ENCODE results near the gene STH.
"Not testable (repeated sequence)": the region's sequence is repeated elsewhere in the genome, so short reads cannot be mapped to it uniquely, and the experiment has no call there.

STH gene

GRCh38 chr17:46007461-46007965, 8.5 kb downstream of the STH start:
- DNase-seq (ENCODE audit: low read depth): no peak

GRCh38 chr17:46008591-46008990, 9.5 kb downstream of the STH start:
- DNase-seq (ENCODE audit: low read depth): no peak

- DNase-seq (ENCODE audit: low read depth): no peak
Observed at GRCh38 chr17:46009681-46010596, 10.9 kb downstream of the STH start.

- DNase-seq (ENCODE audit: low read depth): no peak
Observed at GRCh38 chr17:46010597-46011186, 11.6 kb downstream of the STH start.

- no peak for DNase-seq (ENCODE audit: low read depth)
Observed at GRCh38 chr17:46011711-46012505, 12.9 kb downstream of the STH start.

GRCh38 chr17:46012506-46013079, 13.5 kb downstream of the STH start:
- no peak for DNase-seq (ENCODE audit: low read depth)

GRCh38 chr17:46013127-46013501, 14.1 kb downstream of the STH start:
- DNase-seq (ENCODE audit: low read depth): no peak

GRCh38 chr17:46013502-46014165, 14.6 kb downstream of the STH start:
- DNase-seq (ENCODE audit: low read depth): no peak

GRCh38 chr17:46019408-46019925, 20.4 kb downstream of the STH start:
- DNase-seq (ENCODE audit: low read depth): not testable (repeated sequence)

- peak; percentile 32 for DNase-seq (ENCODE audit: low read depth)
Observed at GRCh38 chr17:46020023-46020761, 21.1 kb downstream of the STH start.

GRCh38 chr17:46020998-46021397, 21.9 kb downstream of the STH start:
- no peak for DNase-seq (ENCODE audit: low read depth)

- DNase-seq (ENCODE audit: low read depth): not testable (repeated sequence)
Observed at GRCh38 chr17:46023366-46023765, 24.3 kb downstream of the STH start.

- no peak for DNase-seq (ENCODE audit: low read depth)
Observed at GRCh38 chr17:46023783-46024388, 24.8 kb downstream of the STH start.

GRCh38 chr17:46024590-46024989, 25.5 kb downstream of the STH start:
- no peak for DNase-seq (ENCODE audit: low read depth)

GRCh38 chr17:46025060-46025459, 26.0 kb downstream of the STH start:
- DNase-seq (ENCODE audit: low read depth): no peak

GRCh38 chr17:46025510-46026165, 26.6 kb downstream of the STH start:
- no peak for DNase-seq (ENCODE audit: low read depth)

GRCh38 chr17:46026166-46027047, 27.4 kb downstream of the STH start:
- no peak for DNase-seq (ENCODE audit: low read depth)

All from activated T-cell treated with anti-CD3 and anti-CD28 coated beads for 24 hours (primary cell).